ENCODE measurements around the gene SMARCA4. TPM values are rescaled to one million over a fixed set of nuclear protein-coding genes. Genes with fewer than 3 reads are reported as not detected.

The SMARCA4 gene
- total RNA-seq, 4 donors from 2014 or later = 48.0 to 78.2 (median 53.9) TPM

DNA sequence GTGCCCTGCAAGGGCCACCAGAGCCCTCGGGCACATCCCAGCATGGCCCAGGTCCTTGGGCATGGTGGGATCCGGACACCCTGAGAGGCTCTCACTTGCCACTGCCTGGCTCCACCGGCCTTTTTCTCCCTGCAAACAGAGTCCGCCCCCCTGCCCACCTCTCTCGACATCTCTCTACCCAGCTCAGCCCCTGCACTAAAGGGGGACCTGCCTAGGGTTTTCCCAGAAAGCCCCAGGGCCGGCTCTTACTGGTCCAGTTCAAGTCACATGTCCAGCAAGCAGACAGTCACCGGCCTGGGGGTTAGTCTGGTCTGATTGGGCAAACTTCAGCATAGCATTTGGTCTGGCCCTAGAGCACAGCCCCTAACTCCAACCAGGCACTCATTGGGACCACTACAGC, 52.9 kb downstream of the SMARCA4 start:
- TF ChIP-seq POLR2A (IDR thresholded peaks at IDR 0.05; ENCODE audit: low read depth) (no peak), POLR2AphosphoS5 (IDR thresholded peaks at IDR 0.05) (no peak), EP300 (IDR thresholded peaks at IDR 0.05) (no peak)
- TF ChIP-seq, protein P1, sequence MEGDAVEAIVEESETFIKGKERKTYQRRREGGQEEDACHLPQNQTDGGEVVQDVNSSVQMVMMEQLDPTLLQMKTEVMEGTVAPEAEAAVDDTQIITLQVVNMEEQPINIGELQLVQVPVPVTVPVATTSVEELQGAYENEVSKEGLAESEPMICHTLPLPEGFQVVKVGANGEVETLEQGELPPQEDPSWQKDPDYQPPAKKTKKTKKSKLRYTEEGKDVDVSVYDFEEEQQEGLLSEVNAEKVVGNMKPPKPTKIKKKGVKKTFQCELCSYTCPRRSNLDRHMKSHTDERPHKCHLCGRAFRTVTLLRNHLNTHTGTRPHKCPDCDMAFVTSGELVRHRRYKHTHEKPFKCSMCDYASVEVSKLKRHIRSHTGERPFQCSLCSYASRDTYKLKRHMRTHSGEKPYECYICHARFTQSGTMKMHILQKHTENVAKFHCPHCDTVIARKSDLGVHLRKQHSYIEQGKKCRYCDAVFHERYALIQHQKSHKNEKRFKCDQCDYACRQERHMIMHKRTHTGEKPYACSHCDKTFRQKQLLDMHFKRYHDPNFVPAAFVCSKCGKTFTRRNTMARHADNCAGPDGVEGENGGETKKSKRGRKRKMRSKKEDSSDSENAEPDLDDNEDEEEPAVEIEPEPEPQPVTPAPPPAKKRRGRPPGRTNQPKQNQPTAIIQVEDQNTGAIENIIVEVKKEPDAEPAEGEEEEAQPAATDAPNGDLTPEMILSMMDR (IDR thresholded peaks at IDR 0.05) = no peak
- Histone ChIP-seq H3K36me3 (peaks cover 54 to 100% (median 97%) of the 10 kb centered on the region in 4 donors), H3K9me3 (no peaks in the 10 kb centered on the region), H3K4me3 (no peak overlapping the region), H3K4me1 (no peaks in the 10 kb centered on the region), H3K27me3 (no peaks in the 10 kb centered on the region), H3K27ac (replicated peaks in 1 of 4) (no peak overlapping the region)
- no peak for DNase-seq (ENCODE audit: extremely low spot score)
- intact Hi-C loops (cut with DNase I) = loop anchor here (10.0 kb wide), 1 partner anchor 69 kb away; no protein-coding TSS in a partner anchor
- WGBS = 98% methylated on average over 5 of the region's 7 CpGs

DNA sequence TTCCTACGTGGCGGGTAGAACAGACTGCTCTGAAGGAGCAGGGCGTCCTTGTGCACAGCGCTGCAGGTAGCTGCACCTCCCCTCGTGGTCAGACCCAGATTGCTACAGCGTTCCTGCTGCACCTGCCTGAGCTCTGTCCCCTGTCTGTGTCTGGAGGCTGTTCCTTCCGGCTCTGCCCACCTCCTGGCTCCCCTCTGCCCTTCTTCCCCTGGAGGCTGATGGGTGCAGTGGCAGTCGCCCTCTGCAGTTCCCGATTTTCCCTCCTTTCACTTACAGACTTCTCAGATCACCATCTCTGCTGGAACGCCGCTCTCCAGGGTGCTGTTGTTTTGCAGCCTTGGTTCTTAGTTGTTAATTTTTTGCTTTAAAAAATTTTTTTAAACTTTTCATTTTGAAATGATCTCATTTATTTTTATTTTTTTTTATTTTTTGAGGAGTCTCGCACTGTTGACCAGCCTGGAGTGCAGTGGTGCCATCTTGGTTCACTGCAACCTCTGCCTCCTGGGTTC, 53.6 kb downstream of the SMARCA4 start:
- peaks cover 61 to 100% (median 99%) of the 10 kb centered on the region in 4 donors for H3K36me3 ChIP-seq
- 83% methylated on average over 10 of the region's 12 CpGs for WGBS
- no peaks in the 10 kb centered on the region for H3K9me3 ChIP-seq
- no peaks in the 10 kb centered on the region for H3K27me3 ChIP-seq
- no peak overlapping the region for H3K4me3 ChIP-seq
- intact Hi-C loops (cut with DNase I) = loop anchor here (10.0 kb wide), 1 partner anchor 70 kb away; no protein-coding TSS in a partner anchor
- no peak for DNase-seq (ENCODE audit: extremely low spot score)
- H3K27ac ChIP-seq (replicated peaks in 1 of 4) = no peak overlapping the region
- no peaks in the 10 kb centered on the region for H3K4me1 ChIP-seq
- TF ChIP-seq POLR2AphosphoS5 (IDR thresholded peaks at IDR 0.05) (no peak), EP300 (IDR thresholded peaks at IDR 0.05) (no peak), POLR2A (IDR thresholded peaks at IDR 0.05; ENCODE audit: low read depth) (no peak)
- TF ChIP-seq, protein P1 (IDR thresholded peaks at IDR 0.05) = no peak

DNA sequence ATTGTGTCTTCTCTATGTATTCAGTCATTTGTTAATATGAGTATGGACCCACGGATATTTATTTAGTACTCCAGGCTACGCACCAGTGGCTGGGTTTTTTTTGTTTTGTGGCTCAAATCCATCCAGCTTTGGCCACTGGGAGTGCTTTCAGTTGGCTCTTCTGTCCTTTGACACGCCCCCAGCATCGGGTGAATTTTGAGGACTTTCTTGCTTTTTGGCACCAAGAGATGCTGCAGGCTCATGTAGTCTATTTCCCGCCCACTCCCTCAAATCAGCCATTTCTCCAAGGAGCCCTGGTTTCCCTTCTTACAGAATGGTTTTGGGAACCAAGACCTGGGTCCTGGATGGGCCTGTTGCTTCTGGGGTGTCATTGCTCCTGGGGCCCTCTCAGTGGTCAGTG, 55.8 kb downstream of the SMARCA4 start:
- no peaks in the 10 kb centered on the region for H3K27me3 ChIP-seq
- no peak overlapping the region for H3K4me3 ChIP-seq
- WGBS = 76% methylated on average over 5 of the region's 5 CpGs
- H3K4me1 ChIP-seq = no peaks in the 10 kb centered on the region
- TF ChIP-seq POLR2A (IDR thresholded peaks at IDR 0.05; ENCODE audit: low read depth) = no peak
- TF ChIP-seq POLR2AphosphoS5 (IDR thresholded peaks at IDR 0.05) = no peak
- TF ChIP-seq, protein P1 (IDR thresholded peaks at IDR 0.05) = no peak
- no peak for TF ChIP-seq EP300 (IDR thresholded peaks at IDR 0.05)
- peaks cover 58 to 100% (median 99%) of the 10 kb centered on the region in 4 donors for H3K36me3 ChIP-seq
- no peak overlapping the region for H3K27ac ChIP-seq (replicated peaks in 1 of 4)
- no peak for DNase-seq (ENCODE audit: extremely low spot score)
- intact Hi-C loops (cut with DNase I) = loop anchor here (10.0 kb wide), 1 partner anchor 72 kb away; no protein-coding TSS in a partner anchor
- no peaks in the 10 kb centered on the region for H3K9me3 ChIP-seq

DNA sequence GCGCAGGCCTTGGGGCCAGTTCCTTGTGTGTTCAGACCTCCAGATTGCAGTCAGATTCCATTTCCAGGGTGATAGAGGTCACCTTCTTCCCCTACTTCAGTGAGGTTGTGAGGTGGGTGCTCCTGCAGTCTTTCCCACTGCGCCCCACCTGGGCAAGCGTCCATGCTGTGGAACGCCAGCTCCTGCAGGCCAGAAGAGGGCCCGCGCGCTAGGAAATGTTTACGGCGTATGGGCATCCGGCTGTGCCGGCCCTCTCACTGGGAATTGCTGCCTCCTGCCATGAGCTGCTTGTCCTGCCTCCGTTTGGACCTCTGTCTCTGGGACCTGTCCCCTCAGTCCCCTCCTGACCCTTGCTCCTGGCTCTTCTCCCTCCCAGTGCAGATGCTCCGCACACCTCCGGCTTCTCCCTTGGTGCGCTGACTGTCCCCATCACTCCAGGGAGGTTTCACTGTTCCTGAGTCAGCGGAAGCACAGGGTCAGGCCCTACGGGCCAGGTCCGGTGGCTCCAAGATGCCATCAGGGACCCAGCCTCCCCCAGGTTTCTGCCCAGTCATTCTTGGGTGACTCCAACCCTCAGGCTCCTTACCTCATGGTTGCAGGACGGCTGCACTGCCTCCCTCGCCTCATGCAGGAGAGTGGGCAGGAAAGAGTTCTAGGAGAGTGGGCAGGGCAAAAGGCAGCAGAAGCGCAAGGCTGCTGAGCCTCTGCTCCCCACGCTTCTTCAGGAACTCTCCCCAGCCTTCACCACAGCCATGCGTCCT, 56.6 kb downstream of the SMARCA4 start:
- H3K4me1 ChIP-seq = no peaks in the 10 kb centered on the region
- no peaks in the 10 kb centered on the region for H3K27me3 ChIP-seq
- H3K27ac ChIP-seq (replicated peaks in 1 of 4) = no peak overlapping the region
- no peak overlapping the region for H3K4me3 ChIP-seq
- H3K9me3 ChIP-seq = no peaks in the 10 kb centered on the region
- intact Hi-C loops (cut with DNase I) = loop anchor here (10.0 kb wide), 1 partner anchor 73 kb away; no protein-coding TSS in a partner anchor
- peaks cover 59 to 100% (median 100%) of the 10 kb centered on the region in 4 donors for H3K36me3 ChIP-seq
- DNase-seq (ENCODE audit: extremely low spot score) = no peak
- WGBS = 90% methylated on average over 23 of the region's 23 CpGs
- TF ChIP-seq EP300 (IDR thresholded peaks at IDR 0.05) (no peak), POLR2AphosphoS5 (IDR thresholded peaks at IDR 0.05) (no peak), POLR2A (IDR thresholded peaks at IDR 0.05; ENCODE audit: low read depth) (no peak)
- TF ChIP-seq, protein P1 (IDR thresholded peaks at IDR 0.05) = no peak

Measured in esophagus muscularis mucosa (tissue), 4 donors.